Stimulated activated CD8-positive, alpha-beta memory T cell treated with anti-CD3 and anti-CD28 coated beads, Interleukin-4, amount 100 ng/mL, for 4 hours (primary cell): ENCODE results near the gene COA1.
"Not testable (repeated sequence)": the region's sequence is repeated elsewhere in the genome, so short reads cannot be mapped to it uniquely, and the experiment has no call there.

Experiments
- DNase-seq, 2 donors: peaks; one replicate each; pipeline ENCODE4 v3.0.0-alpha.2; 2020; ENCODE audit warnings: low read depth in 2 of 2, low spot score in 1 of 2

COA1 gene

DNA sequence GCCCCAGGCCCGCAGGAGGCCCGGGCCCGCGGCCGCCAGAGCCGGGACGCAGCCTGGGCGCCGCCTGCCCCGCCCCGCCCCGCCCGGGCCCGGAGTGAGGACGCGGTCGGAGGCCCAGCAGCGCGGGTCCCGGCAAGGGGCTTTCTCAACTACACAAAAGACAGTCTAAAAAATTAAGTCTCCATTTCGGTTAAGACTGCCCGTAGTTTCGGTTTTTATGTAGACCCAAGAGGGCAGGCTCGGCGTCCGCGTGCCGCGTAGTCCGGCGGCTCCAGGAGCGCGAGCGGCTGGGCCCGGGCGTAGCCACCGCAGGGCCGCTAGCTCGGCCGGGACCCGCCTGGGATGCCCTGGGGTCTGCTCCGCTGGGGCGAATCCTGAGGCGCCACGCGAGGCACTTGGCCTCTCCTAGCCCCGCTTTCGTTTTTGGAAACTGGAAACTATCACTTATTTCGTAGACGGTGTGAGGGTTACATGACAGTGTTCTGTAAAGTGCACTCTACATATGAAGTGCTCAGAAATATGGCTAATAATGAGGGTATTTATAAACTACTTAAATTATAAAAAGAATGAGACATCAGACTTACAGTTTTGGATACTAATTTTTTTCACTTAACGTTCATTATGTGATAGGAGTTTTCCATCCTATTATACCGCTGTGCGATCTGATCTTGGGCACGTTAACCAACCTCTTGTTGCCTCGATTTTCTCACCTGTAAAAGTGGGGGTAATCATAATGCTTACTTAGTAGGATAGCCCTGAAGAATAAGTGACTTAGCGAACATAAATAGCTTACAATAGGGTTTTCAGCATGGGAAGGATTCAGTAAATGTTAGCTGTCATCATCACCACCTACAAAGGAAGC is 29.7 kb upstream of the COA1 start:
- DNase-seq = peak; percentile 2 to 8

DNA sequence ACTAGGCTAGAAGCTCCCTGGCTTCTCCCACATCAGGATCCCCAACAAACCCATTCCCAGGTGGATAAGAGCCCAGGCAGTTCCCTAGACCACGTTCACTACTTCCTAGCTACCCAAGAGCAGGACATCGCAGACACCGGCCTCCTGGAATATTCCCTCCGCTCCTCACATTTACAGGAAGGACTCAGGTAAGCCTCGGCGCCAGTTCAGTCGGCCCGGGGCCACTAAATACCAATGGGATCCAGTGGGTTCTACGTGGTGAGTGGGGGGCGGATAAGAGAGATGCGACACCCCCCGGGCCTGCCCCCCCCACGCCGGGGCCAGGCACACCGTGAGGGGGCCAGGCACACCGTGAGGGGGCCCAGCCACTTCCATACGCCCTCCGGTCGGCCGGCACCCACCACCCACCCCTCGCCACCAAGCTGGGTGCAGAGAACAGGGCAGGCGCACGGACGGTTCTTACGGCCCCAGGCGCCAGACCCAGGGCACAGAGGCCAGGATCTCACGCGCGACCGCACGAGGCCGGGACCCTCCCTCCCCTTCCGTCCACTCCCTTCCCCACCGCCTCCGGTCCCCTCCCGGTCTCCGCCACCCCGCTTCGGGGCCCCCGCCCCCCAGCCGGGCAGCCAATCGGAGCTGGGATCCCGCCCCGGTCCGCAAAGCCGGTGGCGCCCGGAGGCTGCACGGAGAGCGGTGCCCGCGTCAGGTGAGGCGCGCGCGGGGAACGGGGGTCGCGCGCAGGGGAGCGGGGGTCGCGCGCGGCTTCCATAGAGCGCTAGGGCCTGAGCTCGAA is 28.9 kb upstream of the COA1 start, which contains the start of gene BLVRA:
Gene BLVRA (plus strand): TSS at position 652 of the 793 bp plus-strand sequence. CDS start 12,479 bp downstream, outside the sequence.
- DNase-seq = peak; percentile 29 to 37

DNA sequence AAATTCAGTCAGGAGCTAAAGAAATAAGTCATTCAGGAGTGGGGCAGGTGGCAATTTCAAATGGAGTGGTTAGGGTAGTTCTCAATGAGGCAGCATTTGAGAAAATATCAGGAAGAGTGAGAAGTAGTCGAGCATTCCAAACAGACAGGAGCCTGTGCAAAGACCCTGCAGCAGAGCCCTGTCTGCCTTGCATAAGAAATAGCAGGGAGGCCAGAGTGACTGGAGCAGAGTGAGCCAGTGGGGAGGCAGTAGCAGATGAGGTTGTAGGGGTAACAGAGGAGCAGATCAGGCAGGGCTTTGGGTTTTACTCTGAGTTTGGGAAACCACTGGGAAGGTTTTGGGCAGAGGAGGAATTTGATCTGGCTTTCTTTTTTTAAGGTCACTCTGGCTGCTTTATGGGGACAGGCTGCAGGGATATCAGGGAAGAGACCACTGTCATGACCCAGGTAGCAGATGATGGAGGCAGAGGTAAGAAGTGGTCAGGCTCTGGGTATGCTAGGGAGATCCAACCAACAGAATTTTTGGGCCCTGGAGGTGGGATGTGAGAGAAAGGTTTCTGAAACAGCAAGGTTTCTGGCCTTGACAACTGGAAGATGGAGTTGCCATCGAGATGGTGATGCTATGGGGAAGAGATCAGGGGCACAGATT is 27.9 kb upstream of the COA1 start:
- DNase-seq = no peak

DNA sequence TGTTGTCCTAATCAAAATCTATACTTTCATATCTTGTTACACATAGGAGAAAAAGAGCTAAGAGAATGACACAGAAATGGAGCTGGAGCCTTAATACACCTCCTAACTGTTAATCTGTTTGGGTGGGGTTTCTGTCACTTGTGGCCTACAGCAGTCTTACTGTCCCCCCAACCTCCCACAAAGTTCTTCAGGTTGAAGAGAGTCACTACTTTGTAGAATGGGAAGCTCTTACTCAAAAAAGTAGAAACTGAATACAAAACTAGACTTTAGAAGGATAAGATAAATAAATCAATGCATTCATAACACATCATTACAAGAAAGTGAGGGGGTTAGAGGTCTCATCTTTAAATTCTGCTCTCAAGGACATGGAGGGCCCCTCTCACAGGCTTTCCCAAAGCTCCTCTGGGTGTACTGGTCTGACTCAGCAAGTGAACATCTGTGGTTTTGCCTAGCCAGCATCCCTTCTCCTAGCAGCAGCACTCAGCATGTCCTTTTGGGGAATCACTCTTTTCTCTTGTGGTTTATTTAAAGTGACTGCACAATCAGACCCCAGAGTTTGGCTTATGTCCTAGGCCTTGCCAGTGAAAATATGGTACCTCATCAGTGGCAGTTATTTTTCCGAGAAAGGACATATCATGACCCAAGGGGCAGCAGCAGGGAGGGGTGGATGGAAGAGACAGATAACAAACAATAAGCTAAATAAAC is 27.2 kb upstream of the COA1 start:
- no peak for DNase-seq

DNA sequence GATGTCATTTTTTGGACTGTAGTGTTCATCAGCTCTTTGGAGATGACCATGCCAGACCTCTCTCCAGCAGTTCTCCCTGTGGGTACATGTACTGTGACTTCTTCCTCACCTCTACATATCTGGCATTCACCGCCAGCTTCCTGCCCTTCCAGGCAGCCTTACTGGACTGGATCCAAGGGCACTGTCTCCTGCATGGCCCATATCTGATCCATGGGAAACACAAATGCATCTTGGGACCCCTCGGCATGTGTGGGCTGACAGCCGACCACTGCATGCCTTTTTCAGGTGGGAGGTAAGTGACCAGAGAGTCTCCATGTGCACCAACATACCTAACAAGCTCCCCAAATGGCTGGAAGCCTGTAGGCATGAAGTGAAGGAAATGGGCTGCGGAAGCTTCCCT is 25.3 kb upstream of the COA1 start:
- DNase-seq = no peak

DNA sequence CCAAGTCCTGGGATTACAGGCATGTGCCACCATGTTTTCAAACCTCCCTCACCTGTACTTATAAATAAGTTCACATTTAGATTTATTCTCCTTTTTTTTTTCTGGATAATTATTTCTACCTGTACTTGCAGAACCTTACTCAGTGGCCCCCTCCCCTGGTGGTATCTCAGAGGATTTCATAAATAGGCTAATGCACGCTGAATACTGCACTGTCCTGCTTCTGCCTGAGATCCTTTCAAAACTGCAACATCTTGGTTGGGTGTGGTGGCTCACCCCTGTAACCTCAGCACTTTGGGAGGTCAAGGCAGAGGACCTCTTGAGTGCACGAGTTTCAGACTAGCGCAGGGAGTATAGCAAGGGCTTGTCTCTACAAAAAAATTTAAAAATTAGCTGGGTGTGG is 24.5 kb upstream of the COA1 start:
- no peak for DNase-seq

DNA sequence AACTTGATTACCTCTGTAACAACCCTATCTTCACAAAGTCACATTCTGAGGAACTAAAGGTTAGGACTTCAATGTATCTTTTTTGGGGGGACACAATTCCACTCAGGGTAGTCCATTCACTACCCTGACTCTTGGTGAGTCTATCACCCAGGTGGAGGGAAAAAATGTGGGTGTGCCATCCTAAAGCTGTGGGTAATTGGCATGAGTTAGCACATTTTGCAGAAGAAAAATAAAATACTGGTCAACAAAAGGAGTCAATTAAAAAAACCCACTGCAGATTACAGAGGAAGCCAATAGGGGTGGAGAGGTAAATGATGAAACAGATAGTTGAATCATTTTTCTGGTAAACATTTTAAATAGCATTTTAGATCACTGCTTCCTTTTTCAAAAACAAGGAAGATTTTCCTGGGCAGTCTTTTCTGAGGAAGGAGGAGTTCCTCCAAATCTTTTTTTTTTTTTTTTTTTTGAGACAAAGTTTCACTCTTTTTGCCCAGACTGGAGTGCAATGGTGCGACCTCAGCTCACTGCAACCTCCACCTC is 24.0 kb upstream of the COA1 start:
- DNase-seq = no peak

DNA sequence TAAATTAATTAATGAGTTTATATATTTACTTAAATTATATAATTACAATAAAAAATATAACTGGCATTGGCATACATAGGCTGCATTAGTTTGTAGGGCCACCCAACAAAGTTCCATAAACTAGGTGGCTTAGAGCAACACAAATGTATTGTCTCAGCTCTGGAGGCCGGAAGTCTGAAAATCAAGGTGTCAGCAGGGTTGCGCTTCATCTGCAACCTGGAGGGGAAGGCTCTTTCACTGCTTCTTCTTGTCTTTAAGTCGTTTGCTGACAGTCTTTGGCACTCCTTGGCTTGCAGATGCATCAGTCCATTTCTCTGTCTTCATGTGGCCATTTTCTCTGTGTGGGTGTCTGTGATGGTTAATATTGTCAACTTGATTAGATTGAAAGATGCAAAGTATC is 23.1 kb upstream of the COA1 start:
- no peak for DNase-seq

DNA sequence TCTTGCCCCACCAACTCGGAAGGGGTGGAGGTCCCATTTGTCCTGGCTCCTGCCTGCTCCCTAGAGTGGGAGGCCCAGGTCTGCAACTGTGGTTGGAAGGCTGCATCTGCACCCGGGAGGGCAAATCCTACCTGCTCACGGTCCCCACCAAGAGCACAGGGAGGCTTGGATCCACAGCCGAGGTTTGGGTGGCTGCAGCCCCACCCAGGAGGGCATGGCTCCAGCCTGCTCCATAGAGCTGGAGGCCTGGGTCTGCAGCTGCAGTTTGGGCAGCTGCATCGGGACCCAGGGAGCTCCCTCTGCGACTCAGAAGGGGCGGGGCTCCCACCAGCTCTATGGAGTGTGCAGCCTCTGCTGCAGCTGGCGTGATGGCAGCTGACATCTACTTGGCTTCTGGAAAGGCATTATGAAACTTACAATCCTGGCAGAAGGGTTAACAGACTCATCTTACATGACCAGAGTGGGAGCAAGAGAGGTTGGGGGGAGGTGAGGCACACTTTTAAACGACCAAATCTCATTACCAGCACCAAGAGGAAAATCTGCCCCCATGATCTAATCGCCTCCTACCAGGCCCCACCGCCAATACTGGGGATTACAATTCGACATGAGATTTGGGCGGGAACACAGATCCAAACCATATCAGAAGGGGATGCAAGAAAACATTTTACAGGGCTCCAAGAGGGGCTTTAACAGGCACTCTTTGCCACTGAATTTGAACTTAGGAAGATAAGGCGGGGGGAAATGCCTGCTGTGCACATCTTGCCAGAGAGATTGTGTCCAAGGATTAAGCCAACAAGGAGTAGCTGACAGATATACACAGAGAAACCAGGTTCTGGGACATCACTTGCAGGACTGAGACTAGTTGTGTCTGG is 20.9 kb upstream of the COA1 start:
- no peak for DNase-seq

DNA sequence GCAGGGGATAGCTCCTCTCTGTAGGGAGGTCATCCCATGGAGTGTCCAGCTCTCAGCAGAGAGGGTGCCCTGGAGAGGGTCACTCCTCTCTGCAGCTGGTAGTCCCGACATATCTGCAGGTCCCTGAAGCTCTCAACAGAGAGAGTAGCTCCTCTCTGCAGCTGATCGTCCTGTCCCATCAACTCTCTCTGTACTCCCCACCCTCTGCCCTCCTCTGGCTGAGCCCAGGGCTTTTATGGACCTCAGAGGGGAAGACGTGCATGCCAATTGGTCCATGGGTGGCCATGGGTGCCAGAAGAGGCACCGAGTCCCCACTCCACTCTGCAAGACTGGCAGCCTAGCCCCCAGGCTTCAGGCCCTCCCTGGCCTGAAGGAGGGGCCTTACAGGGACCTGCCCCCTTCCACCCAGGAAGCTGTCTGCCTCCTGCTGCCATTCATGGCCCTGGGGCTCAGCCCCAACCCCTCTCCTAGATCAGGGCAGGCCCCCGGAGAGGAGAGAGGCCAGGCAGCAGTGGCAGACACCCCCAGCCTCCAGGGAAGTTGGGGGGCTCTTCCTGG is 20.1 kb upstream of the COA1 start:
- no peak for DNase-seq

DNA sequence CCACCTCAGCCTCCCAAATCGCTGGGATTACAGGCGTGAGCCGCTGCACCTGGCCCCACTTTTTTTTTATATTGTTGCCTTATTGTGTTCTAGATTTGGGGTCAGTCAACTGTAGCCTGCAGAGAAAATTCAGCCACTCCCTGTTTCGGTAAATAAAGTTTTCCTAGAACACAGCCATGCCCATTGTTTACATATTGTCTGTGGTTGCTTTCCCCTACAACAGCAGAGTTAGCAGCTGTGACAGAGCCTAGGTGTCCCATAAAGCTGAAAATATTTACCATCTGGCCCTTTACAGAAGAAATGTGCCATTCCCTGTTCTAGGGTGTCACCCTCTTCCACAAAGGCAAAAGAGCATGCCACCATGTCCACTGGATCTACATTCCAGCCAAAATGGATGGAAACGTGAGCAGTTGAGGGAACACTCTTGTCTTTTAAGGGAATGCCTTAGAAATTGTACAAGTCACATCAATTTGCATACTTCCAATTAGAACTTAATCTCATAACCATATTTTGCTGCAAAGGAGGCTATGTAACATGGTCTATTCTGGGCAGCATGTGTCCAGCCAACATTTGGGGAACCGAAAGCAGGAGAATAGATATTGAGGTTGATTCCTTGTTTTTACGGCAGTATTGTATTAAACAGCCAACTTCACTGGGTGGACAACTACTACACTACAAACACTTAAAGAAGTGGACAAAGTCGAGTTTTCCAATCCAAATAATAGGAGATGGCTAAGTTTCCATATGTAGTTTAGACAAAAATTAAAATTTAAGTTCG is 18.2 kb upstream of the COA1 start:
- DNase-seq = no peak

DNA sequence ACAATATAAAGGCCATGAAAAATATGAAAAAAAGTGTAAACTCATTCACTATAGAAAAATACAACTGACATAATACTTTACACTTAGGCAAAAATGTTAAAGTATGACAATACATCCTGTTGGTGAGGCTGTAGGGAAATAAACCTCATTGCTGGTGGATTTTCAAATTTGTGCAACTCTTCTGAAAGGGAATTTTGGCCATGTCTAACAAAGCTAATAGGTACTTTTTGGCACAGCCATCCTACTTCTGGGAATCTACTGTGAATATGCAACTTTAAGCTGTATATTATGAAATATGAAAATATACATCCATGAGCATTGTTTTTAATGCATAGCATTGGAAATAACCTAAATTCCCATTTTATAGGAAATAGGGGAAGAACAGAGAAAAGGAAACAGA is 13.4 kb upstream of the COA1 start:
- DNase-seq = no peak

DNA sequence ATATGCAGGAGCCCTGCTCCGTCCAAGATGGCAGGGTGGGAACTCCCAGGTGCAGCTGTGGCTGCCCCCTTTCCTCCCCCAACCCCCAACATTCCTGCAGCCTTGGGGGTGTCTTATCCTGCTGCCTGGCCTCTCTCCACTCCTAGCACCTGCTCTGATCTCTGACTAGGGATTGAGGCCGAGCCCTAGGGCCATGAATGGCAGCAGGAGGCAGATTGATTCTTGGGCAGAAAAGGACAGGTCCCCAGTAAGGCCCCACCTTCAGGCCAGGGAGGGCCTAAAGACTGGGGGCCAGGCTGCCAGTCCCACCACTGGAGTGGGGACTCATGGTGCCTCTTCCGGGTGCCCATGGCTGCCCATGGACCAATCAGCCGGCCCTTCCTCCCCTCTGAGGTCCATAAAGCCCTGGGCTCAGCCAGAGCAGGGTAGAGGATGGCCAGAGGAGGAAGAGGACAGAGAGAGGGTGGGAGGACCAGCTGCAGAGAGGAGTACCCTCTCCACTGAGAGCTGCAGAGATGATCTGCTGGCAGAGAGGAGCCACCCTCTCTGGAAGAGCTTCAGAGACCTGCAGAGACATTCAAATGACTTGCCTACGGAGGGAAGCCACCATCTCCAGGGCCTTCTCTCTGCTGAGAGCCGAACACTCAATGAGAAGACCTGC is 8.3 kb upstream of the COA1 start:
- no peak for DNase-seq

DNA sequence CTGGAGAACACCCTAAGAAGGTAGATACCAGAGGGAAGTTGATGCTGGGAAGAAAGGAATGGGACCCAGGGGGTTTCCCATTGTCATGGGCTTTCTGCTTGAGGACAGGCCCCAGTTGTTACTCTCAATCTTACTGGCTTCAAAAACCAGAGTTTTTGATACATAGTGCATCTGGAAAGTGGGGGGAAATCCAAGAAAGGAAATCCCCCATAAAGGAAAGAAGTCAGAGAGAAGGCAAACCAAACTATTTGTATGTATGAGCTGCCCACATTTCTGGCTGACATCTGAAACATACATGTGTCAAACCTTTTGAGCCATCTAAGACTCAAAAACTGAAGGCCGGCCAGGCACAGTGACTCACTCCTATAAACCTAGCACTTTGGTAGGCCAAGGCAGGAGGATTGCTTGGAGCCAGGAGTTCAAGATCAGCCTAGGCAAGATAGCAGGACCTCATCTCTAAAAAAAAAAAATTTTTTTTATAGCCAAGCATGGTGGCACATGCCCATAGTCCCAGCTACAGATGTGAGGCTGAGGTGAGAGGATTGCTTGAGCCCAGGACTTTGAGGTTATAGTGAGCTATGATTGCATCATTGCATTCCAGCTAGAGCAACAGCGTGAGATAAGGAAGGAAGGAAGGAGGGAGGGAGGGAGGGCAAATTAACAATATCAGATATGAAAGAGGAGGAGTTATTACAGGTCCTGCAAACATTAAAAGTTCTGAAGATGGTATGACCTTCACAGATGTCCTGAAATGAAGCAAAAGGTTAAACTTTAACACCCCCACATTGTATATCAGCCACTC is 6.7 kb upstream of the COA1 start:
- no peak for DNase-seq

DNA sequence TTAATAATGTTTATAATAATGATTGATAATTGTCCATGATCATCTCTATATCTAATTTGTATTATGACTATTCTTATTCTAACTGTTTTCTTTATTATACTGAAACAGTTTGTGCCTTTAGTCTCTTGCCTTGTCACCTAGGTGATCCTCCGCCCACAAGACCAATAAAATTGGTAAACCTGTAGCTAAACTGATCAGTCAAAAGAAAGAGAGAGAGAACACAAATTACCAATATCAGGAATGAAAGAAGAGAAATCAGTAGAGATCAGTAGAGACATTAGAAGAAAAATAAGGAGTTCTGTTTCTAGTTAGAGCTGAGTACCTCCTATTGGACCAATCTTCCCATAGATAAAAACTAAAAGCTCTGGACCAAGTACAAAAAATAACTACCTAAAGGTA is 6.1 kb upstream of the COA1 start:
- no peak for DNase-seq

DNA sequence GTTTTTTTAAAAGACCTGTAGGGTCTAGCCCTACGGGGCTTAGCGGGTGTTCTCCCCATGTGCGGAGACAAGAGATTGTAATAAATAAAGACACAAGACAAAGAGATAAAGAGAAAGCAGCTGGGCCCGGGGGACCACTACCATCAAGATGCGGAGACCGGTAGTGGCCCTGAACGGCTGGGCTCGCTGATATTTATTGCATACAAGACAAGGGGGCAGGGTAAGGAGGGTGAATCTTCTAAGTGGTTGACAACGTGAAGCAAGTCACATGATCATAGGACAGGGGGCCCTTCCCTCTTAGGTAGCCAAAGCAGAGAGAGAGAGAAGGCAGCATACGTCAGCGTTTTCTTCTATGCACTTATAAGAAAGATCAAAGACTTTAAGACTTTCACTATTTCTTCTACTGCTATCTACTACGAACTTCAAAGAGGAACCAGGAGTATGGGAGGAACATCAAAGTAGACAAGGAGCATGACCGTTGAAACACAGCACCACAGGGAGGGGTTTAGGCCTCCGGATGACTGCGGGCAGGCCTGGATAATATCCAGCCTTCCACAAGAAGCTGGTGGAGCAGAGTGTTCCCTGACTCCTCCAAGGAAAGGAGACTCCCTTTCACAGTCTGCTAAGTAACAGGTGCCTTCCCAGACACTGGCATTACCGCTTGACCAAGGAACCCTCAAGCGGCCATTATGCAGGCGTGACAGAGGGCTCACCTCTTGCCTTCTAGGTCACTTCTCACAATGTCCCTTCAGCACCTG is 5.4 kb upstream of the COA1 start:
- DNase-seq = not testable (repeated sequence)

DNA sequence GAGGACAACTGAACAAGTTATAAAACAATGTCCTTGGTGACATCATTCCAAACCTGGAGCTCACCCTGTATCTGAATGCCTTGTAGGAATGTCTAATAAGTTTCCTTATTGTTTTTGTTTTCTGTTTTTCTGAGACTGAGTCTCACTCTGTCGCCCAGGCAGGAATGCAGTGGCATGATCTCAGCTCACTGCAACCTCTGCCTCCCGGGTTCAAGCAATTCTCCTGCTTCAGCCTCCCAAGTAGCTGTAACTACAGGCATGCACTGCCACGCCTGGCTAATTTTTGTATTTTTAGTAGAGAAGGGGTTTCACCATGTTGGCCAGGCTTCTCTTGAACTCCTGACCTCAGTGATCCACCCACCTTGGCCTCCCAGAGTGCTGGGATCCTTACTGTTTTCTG is 2.2 kb upstream of the COA1 start:
- not testable (repeated sequence) for DNase-seq
